NCI-H2029 treated with DMSO at 0.1 percent for 48 hours (cell line): Measurements from ENCODE around the gene GARNL3.
A peak's percentile ranks its signal among the peaks of the same experiment; 100 is the strongest.

Source experiments
- DNase-seq: peaks from one replicate; lab custom pipeline; 2025; lab: John Stamatoyannopoulos, UW

Gene GARNL3

GRCh38 chr9:127309715-127310114 lies 45.1 kb downstream of the GARNL3 start:
- DNase-seq = no peak

DNA sequence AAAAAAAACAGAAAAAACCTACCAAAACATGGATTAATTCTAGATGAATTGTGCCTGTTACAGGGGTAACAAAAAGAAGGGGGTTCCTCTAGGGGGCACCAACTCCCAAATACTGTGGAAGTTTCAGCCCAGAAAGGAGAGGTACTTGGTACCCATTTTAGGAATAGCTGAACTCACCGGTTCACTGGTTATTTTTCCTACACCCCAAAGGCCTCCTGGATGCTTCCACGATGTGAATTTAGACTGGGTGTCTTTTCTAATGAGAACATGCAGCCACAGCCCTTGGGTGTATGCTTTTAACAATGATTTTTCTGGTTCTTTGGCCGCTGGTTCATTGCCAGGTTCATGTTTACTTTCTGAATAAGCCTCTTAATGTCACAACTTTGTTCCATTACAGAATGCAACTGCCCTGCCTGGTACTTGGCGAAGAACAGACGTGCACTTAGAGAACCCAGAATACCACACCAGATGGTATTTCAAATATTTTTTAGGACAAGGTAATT lies 46.7 kb downstream of the GARNL3 start:
- DNase-seq = no peak

GRCh38 chr9:127313042-127313560 lies 48.5 kb downstream of the GARNL3 start:
- no peak for DNase-seq

DNA sequence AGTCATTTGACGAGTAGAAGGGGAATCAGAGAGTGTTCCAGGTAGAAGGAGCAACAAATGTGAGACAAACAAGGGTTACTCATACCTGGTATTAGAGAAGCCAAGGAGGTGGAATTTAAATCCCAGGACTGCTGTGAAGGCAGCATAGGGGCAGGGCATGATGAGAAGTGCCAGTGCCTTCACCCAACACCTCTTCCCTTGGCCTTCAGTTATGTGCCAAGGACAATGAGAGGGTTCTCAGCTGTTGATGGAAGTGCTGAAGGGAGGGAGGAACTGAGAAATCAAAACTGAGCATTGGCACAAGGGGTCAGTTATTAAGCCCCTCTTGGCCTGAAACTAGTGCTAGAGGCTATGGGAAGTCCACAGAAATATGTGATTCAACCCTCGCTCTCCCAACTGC lies 50.3 kb downstream of the GARNL3 start:
- DNase-seq = no peak

DNA sequence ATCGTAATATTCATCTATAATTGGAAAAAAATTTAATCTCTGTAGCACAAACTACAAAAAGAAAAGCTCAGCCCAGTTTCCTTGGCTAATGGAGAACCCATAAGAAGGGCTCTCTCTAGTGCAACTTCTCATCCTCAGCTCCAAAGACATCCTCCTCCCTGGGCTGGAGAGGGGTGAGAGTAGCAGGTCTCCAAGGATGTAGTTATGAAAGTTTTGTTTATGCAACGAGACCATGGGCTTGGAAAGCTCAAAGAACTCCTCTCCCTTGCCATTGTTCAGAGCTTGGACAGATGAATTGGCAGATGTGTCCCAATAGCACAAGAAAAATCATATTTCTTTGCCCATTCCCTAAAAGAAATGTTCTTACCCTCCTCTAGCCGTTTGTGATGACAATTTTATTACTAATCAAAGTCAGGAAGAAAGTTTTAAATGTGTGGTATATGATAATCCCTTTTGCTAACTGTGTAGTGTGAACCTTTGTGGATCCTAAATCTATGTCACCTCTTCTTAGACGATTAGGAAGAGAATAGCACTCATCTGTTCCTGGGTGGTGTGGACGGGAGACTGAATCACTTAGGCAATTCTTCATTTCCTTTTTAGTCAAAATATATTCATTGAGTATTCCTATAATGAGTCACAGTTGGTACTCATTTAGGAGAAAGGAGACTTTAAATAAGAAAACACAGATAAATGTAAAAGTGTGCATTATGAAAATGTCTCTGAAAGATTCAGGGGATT lies 52.2 kb downstream of the GARNL3 start:
- DNase-seq = no peak

GRCh38 chr9:127318651-127319167 lies 54.1 kb downstream of the GARNL3 start:
- no peak for DNase-seq

DNA sequence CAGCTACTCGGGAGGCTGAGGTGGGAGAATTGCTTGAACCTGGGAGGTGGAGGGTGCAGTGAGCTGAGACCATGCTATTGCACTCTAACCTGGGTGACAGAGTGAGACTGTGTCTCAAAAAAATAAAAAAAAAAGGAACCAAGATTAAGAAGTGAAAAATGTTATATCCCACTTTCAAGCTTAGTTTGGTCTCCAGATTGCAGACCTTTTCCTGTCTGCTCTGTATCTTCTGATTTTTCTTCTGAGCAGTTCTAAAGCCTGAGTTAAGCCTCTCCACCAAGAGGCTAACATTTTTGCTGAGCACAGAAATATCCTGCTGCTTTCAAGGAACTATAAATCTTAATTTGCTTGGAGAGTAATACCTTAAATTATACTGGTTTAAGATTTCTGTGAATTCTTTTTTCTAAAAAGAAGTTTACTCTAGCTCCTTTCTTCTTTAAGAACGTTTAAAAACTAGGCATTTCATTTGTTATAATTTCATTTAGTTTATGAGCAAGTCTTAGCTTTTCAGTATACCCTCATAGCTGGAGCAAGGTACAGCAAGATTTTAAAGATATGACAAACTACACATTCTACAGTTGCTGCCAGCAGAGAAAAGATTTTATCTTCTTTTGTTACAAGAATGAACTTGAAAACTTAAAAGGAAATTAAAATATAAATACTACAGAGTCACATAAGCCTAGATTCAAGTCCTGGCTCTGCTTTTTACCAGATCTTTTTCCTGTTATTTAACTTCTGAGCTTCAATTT lies 55.0 kb downstream of the GARNL3 start:
- DNase-seq = no peak

DNA sequence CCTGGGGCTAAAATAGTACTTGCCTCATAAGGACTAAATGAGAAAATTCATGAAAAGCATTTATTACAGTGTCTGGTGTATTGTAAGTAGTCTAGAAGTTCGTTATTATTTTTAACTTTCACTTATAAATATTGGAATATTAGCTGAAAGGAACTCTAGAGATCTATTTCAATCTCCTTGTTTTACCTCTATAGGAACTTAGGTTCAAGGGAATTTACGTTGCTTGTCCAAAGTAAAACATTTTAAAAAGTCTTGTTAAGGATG lies 55.5 kb downstream of the GARNL3 start:
- no peak for DNase-seq

GRCh38 chr9:127323393-127323792 lies 58.8 kb downstream of the GARNL3 start:
- DNase-seq = no peak

- peak; percentile 15 for DNase-seq
Observed at GRCh38 chr9:127330501-127330900, 65.9 kb downstream of the GARNL3 start.

DNA sequence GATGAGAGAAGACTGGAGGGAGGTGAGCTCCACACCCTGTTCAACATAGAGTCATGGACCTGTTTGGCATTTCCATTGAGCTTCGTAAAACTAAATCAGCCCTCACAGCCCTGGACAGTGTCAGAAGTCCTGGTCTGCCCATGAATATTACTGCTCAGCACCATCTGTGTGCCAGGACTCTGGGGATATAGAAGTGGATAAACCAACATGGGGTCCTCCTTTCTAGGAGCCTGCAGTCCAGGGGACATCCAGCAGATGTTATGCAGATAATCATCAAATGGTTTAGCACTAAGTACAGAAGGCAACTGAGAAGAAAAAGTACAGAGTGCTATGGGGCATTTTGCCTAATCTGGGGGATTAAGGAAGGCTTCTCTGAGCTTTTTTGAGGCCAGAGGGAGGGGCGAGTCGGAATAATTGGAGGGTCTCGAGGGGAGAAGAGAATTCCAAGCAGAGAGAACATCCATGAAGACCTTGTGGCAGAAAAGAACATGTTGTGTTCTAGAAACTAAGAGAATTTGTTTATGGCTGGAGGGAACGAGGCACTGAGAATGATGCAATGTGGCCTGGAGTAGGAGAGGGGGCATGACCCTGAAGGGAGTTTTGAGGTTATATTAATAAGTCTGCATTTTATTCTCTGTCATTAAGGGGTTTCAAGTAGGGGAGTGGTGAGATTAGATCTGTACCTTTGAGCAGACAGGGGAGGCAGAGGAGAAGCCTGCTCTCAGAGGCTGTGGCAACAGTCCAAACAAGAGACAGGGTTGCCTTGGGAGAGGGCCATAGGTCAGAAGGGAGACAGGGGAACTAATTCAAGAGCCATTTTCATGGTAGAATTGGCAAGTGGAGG lies 68.9 kb downstream of the GARNL3 start:
- peak; percentile 85 for DNase-seq

DNA sequence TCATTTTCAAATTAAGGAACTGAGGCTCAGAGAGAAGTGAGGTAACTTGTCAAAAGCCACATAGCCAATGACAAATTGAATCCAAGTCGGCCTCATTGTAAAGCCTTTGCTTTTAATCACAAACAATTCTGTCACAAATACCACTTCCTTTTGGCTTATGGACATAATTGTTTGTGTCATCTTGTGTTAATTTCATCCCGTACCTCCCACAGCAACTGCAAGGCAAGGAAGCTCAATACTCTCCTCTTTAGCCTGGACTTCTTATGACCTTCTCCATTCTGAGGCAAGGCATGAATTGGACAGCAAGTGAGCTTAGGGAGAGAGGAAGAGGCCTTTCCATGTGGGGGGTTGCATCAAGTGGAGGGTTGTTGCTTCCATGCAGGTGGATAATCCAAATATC lies 70.2 kb downstream of the GARNL3 start:
- no peak for DNase-seq

- no peak for DNase-seq
Observed at GRCh38 chr9:127336086-127336485, 71.5 kb downstream of the GARNL3 start.

GRCh38 chr9:127336506-127337352 lies 72.2 kb downstream of the GARNL3 start:
- no peak for DNase-seq

DNA sequence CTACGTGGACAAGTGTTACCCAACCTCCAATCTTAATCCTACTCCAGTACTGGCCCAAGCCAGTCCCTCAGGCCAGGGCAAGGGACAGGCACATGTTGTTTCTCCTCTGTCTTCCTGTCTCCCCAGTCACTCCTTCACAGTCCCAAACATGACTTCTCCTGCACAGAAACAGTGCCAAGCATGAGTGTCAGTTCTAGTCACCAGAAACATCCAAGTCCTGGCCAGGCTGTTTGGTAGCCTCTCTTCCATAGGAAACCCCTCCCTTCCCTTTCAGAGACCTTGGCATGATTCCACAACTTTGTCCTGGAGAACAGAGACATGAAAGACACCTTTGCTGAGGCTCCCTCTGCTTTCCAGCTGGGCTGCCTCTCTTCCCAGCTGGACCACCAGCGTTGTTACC lies 76.1 kb downstream of the GARNL3 start:
- DNase-seq = no peak

GRCh38 chr9:127341152-127341551 lies 76.6 kb downstream of the GARNL3 start:
- DNase-seq = no peak

DNA sequence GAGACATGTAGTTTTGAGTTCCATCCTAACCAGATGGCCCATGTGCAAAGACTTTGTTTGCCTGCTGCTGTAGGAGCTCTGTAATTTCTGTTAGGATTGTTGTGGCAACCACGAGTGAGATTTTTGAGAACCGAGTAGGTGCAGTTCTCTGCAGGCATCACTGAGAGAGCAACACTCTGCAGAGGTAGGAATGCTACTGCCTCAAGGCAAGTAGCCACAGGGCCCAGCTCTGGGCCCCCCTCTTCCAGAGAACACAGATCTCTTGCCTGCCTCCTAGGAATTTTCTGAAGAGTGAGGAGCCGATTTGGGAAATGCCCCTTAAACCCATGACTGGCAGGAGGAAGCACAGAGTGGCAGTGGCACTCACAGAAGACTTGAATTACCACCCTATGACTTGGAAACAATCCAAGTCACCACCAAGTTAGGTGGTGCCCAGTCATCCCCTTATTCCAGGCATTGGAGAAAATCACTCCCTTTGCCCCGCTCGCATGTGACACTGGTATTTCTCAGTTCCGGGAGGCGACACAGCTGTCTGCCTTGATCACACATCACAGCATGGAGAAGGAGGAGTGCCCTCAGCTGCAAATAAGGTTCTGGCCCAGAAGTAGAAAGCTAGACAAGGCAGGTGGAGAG lies 79.9 kb downstream of the GARNL3 start:
- DNase-seq = no peak

DNA sequence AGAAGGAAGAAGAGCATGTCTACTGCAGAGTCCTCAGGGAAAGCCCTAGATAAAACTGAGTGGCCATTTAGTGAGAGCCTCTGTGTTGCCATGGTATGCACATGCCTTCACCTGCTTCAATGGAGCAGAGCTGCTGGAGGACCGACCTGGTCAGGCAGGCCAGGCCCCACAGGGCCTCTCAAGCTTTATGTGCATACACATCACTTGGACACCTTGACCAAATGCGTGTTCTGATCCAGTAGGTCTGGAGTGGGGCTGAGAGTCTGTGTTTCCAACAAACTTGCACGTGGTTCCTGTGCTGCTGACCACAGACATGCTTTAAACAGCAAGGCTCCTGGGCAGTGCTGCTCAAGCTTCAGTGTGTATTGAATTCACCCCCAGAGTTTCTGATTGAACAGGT lies 81.0 kb downstream of the GARNL3 start:
- DNase-seq = no peak

DNA sequence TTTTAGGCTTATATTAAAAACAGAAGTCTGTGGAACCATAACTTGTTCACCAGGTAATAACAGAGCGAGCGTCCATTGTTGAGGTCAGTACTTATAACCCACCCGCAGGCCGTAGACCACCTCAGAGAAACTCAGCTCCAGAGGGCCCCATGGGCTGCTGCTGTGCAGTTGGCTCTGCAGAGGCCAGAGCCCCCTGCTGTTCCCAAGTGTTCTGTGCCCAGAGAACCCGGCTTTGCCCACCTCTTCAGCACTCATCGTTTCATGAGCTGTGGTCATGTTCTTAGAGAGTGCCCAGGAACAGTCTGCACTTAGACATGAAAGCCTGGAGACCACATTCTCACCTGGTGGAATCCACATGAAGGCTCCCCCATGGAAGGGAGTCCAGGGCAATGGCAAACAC lies 82.0 kb downstream of the GARNL3 start:
- no peak for DNase-seq

DNA sequence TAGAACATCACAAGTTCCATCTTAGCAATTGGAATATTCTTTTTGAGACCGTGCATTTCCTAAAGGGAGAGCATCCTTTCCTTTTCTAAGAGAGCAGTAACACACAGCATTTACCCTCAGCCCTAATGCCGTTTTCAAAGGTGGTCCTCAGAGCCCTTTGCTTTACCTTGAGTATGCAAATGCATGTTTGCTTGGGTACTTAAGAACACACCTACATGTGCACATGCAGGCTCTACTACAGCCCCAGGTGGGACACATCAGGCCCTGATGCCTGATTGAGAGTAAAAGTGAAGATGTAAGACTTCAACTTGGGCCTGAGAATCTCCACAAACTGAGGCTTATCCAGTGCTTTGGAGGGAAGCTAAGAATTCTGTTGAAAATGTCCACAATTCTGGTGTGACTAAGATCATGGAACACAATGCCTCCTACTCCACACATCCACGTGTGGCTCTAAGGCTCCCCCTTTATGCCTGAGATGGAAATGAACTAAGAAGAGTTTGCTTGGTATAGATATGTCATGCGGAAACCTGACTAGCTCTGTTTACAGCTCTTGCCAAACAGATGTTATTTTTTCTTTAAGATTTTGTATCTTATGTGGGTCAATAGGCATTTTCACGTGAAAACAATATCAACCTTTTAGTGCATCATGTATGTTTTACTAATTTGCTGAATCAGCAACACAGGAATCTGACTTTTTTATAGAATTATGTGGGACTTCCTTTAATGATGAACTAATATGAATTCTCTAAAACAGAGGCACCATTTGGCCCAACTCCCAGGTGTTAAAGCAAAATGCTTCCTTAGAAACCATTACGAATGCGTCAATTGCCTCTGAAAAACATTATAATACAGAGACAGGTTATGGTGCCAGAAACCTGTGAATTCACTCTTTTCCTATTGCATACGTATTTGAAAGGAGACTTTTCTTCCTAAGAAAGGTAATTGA lies 83.5 kb downstream of the GARNL3 start:
- DNase-seq = no peak
